HepG2 (cell line): ENCODE results near the gene EXOC3. TPM values are rescaled to one million over a fixed set of nuclear protein-coding genes. Genes with fewer than 3 reads are reported as not detected.

Experiments
- ATAC-seq: fragments of 200-7000 bp; cut with Tn5 transposase; 3 replicates; pipeline ENCODE4 v1.9.1; 2020; ENCODE audit warnings: mild to moderate bottlenecking, moderate library complexity
- BruUV-seq: library from RNA; stranded (reverse); fragments of 400-500 nt; replicated peaks from 2 replicates; lab custom pipeline; 2021; lab: Mats Ljungman, UMichigan
- CTCF ChIA-PET: fragments of 300-600 bp; formaldehyde crosslinking; extraction: SDS; loops from one replicate; lab custom pipeline; 2021; ENCODE audit warnings: low total read pairs, inconsistent platforms, low intra/inter-chr PET ratio; lab: Yijun Ruan, JAX
- POLR2A ChIA-PET: fragments of 350-600 bp; sonication (Branson Sonifier 250); formaldehyde crosslinking; loops from one replicate; lab custom pipeline; 2020; ENCODE audit warnings: antibody characterized with exemption, inconsistent platforms; lab: Yijun Ruan, JAX
- DNase-seq: peaks from one replicate; pipeline ENCODE4 v3.0.0-alpha.2; 2015; ENCODE audit warnings: low spot score
- FAIRE-seq: peaks from 3 replicates; lab custom pipeline; 2011; peaks lifted over from hg19 to GRCh38; lab: Jason Lieb, UNC
- H2AFZ ChIP-seq: one replicate; pipeline ENCODE4 v1.6.1; 2011; ENCODE audit warnings: low read length, inconsistent platforms
- H3K27ac ChIP-seq: fragments of 300-600 bp; 3 replicates; pipeline ENCODE4 v1.8.0; 2011; ENCODE audit warnings: mixed run types, mild to moderate bottlenecking, mixed read lengths, low read length, inconsistent platforms; ENCODE audit not compliant: insufficient read depth; ENCODE audit errors: extremely low read length
- H3K27me3 ChIP-seq, 2 experiments: fragments of 200-600 bp in 1 of 2; 2 replicates in 1 of 2; 3 replicates in 1 of 2; pipeline versions ENCODE4 v1.6.0 to v1.8.0; 2011; ENCODE audit warnings: low read length in 2 of 2, mild to moderate bottlenecking in 2 of 2, moderate library complexity in 2 of 2, inconsistent platforms in 1 of 2; ENCODE audit not compliant: insufficient read depth in 2 of 2, control insufficient read depth in 1 of 2
- H3K36me3 ChIP-seq, 2 experiments: fragments of 200-600 bp in 1 of 2; replicated peaks in 1 of 2; 2 replicates in 1 of 2; 3 replicates in 1 of 2; pipeline versions ENCODE4 v1.5.1 to v1.8.0; 2011; ENCODE audit warnings: low read length in 2 of 2, inconsistent platforms in 1 of 2; ENCODE audit not compliant: insufficient read depth in 2 of 2, control insufficient read depth in 1 of 2
- H3K4me1 ChIP-seq: 2 replicates; pipeline ENCODE4 v1.5.1; 2012; ENCODE audit warnings: low read length, inconsistent platforms; ENCODE audit not compliant: insufficient read depth
- H3K4me2 ChIP-seq: 2 replicates; pipeline ENCODE4 v1.6.0; 2011; ENCODE audit warnings: low read depth, low read length, inconsistent platforms
- H3K4me3 ChIP-seq, 3 experiments: fragments of 200-600 bp in 1 of 3; sonication (generic), shearing (Covaris generic) in 1 of 3; replicated peaks in 1 of 3; 2 replicates each; pipeline ENCODE4 v1.5.1; 2011 to 2016; ENCODE audit warnings: low read length in 3 of 3, inconsistent platforms in 2 of 3, low read depth in 2 of 3, mild to moderate bottlenecking in 2 of 3, control low read depth in 1 of 3, mixed read lengths in 1 of 3; ENCODE audit not compliant: insufficient read depth in 1 of 3
- H3K79me2 ChIP-seq: one replicate; pipeline ENCODE4 v1.6.1; 2011; ENCODE audit warnings: low read length, inconsistent platforms; ENCODE audit not compliant: insufficient read depth
- H3K9ac ChIP-seq: 2 replicates; pipeline ENCODE4 v1.6.0; 2011; ENCODE audit warnings: mild to moderate bottlenecking, low read depth, low read length, inconsistent platforms; ENCODE audit not compliant: insufficient read depth
- H3K9me3 ChIP-seq: 2 replicates; pipeline ENCODE4 v1.5.1; 2012; ENCODE audit warnings: mild to moderate bottlenecking, low read length
- H4K20me1 ChIP-seq: 2 replicates; pipeline ENCODE4 v1.6.0; 2011; ENCODE audit warnings: inconsistent platforms, mild to moderate bottlenecking, low read length, moderate library complexity; ENCODE audit not compliant: insufficient read depth
- HMGA1 ChIP-seq: sonication (generic); formaldehyde crosslinking; conservative IDR thresholded peaks from 2 replicates; pipeline ENCODE4 v1.4.0; 2020; ENCODE audit warnings: missing genetic modification reagents
- JUND ChIP-seq: sonication (generic); formaldehyde crosslinking; IDR thresholded peaks from 2 replicates; pipeline ENCODE4 v1.8.0; 2022; ENCODE audit warnings: mild to moderate bottlenecking, missing genetic modification reagents
- SMARCE1 ChIP-seq: fragments of 450-650 bp; IDR thresholded peaks from 2 replicates; pipeline ENCODE4 v1.6.1; 2017; ENCODE audit warnings: borderline replicate concordance
- ZFP91 ChIP-seq: sonication (generic); formaldehyde crosslinking; IDR thresholded peaks from 2 replicates; pipeline ENCODE4 v1.9.0; 2022; ENCODE audit warnings: missing genetic modification reagents, mild to moderate bottlenecking, borderline replicate concordance
- ZNF18 ChIP-seq: sonication (generic); formaldehyde crosslinking; IDR thresholded peaks from 2 replicates; pipeline ENCODE4 v1.8.0; 2022; ENCODE audit warnings: mild to moderate bottlenecking, missing genetic modification reagents; ENCODE audit not compliant: insufficient replicate concordance
- ZNF230 ChIP-seq: sonication (generic); formaldehyde crosslinking; IDR thresholded peaks from 2 replicates; pipeline ENCODE4 v1.4.0; 2020; ENCODE audit warnings: mild to moderate bottlenecking, missing genetic modification reagents
- ZNF563 ChIP-seq: sonication (generic); formaldehyde crosslinking; IDR thresholded peaks from 2 replicates; pipeline ENCODE4 v1.8.0; 2022; ENCODE audit warnings: mild to moderate bottlenecking, moderate library complexity, missing genetic modification reagents
- ZNF720 ChIP-seq: sonication (generic); formaldehyde crosslinking; IDR thresholded peaks from 2 replicates; pipeline ENCODE4 v1.4.0; 2020; ENCODE audit warnings: missing genetic modification reagents
- WGBS: methylation state at CpG from one replicate; pipeline ENCODE4 v1.1.6; 2017; ENCODE audit warnings: low lambda C conversion rate; 5-methylcytosine and 5-hydroxymethylcytosine counted together
- in situ Hi-C: cut with HindIII; loops from 2 replicates; pipeline ENCODE4 v1.10.0; 2017; ENCODE audit warnings: low pct_unique_long_range_greater_than_20kb; ENCODE audit not compliant: extremely low pct_ligation_motif_present
- intact Hi-C: fragments of 100-400 bp; cut with micrococcal nuclease; formaldehyde crosslinking; loops from one replicate; pipeline ENCODE4 v1.10.0; 2022; ENCODE audit not compliant: unreplicated experiment
- polyA plus RNA-seq, 8 experiments: library from polyadenylated mRNA; depleted of rRNA in 3 of 8; stranded (reverse) in 7 of 8; unstranded in 1 of 8; fragments of >200 nt; fragmentation: Illumina TruSeq in 4 of 8; extraction: Trizol in 4 of 8; gene quantifications; 2 replicates each; pipeline versions ENCODE4 v1.2.1 to v1.2.3, GENCODE V29; 2011 to 2016; ENCODE audit warnings: low read depth in 4 of 8, missing spikeins in 1 of 8, mixed read lengths in 1 of 8; ENCODE audit not compliant: insufficient read depth in 1 of 8
- total RNA-seq, 5 experiments: library from RNA; depleted of rRNA; stranded (reverse); fragments of >200 nt; fragmentation: Illumina TruSeq; extraction: Trizol; gene quantifications; 2 replicates each; pipeline ENCODE4 v1.2.3, GENCODE V29; 2016; ENCODE audit warnings: low read depth in 1 of 5

Gene EXOC3
- total and polyA plus RNA-seq, 2 of the 13 experiments (the other 11 are each of a cell fraction or from before 2014, with no cell fraction given) = 9.2 to 20.5 TPM

GRCh38 chr5:501105-501830, 58.3 kb downstream of the EXOC3 start:
- Histone ChIP-seq H4K20me1 (0 out of 2 replicates have a peak, but pooled peaks cover 3% of the 10 kb centered on the region), H3K79me2 (no peaks in the 10 kb centered on the region), H3K36me3 (no peaks in the 10 kb centered on the region), H3K9me3 (no peaks in the 10 kb centered on the region), H3K4me3 (no peak overlapping the region), H2AFZ (no peak overlapping the region), H3K9ac (no peak overlapping the region), H3K27ac (no peak overlapping the region), H3K4me1 (peaks cover 5% of the 10 kb centered on the region), H3K27me3 (peaks cover 23 to 80% of the 10 kb centered on the region in 2 experiments), H3K4me2 (0 out of 2 replicates have a peak overlapping the region, but pooled peaks have one; percentile 1)
- intact Hi-C loops = no loop called here
- 64% methylated on average over 20 of the region's 41 CpGs for WGBS
- in situ Hi-C loops = no loop called here
- TF ChIP-seq SMARCE1 = no peak
- TF ChIP-seq HMGA1 (CRISPR knock-in tag) = no peak
- TF ChIP-seq JUND (CRISPR knock-in tag) = no peak
- TF ChIP-seq ZNF563 (CRISPR knock-in tag) = no peak
- TF ChIP-seq ZFP91 (CRISPR knock-in tag) = no peak
- no peak for TF ChIP-seq ZNF230 (CRISPR knock-in tag)
- no peak for DNase-seq
- FAIRE-seq = no peak
- ChIA-PET POLR2A (no interaction called here), CTCF (no interaction called here)
- no peak for ATAC-seq
- no TSS peak for BruUV-seq

- Histone ChIP-seq H3K27ac (no peak overlapping the region), H2AFZ (no peak overlapping the region), H3K4me1 (peaks cover 8% of the 10 kb centered on the region), H3K79me2 (no peaks in the 10 kb centered on the region), H3K4me2 (0 out of 2 replicates have a peak overlapping the region, but pooled peaks have one; percentile 1), H3K9me3 (no peaks in the 10 kb centered on the region), H3K9ac (no peak overlapping the region), H3K4me3 (no peak overlapping the region), H4K20me1 (0 out of 2 replicates have a peak, but pooled peaks cover 3% of the 10 kb centered on the region), H3K36me3 (no peaks in the 10 kb centered on the region), H3K27me3 (peaks cover 23 to 79% of the 10 kb centered on the region in 2 experiments)
- CTCF ChIA-PET = no interaction called here
- intact Hi-C loops (no loop called here), in situ Hi-C loops (no loop called here)
- TF ChIP-seq ZNF18 (CRISPR knock-in tag) (no peak), ZNF720 (CRISPR knock-in tag) (no peak)
- FAIRE-seq (no peak), DNase-seq (no peak), ATAC-seq (no peak)
- POLR2A ChIA-PET = no interaction called here
- WGBS = 53% methylated on average over 5 of the region's 23 CpGs
- BruUV-seq = no TSS peak
These were observed 58.8 kb downstream of the EXOC3 start for GRCh38 chr5:501831-502184.
